AG09319 (cell line): ENCODE results near the gene PTRH1.

Experiments used
- DNase-seq: peaks from one replicate; pipeline ENCODE4 v3.0.0-alpha.2; 2010; ENCODE audit warnings: low read depth; ENCODE audit errors: extremely low read depth
- CTCF ChIP-seq: IDR thresholded peaks from 2 replicates; pipeline ENCODE4 v1.5.1; 2011; ENCODE audit warnings: low read depth, mild to moderate bottlenecking, inconsistent platforms, low read length, moderate library complexity

PTRH1 gene

GRCh38 chr9:127756233-127756632, 40.8 kb upstream of the PTRH1 start:
- no peak for TF ChIP-seq CTCF
- no peak for DNase-seq

- DNase-seq, result no peak
- TF ChIP-seq CTCF, result no peak
Observed at GRCh38 chr9:127755061-127756060, 39.9 kb upstream of the PTRH1 start.

- DNase-seq, result no peak
- no peak for TF ChIP-seq CTCF
Observed at GRCh38 chr9:127754099-127755060, 38.9 kb upstream of the PTRH1 start.

- TF ChIP-seq CTCF, result no peak
- no peak for DNase-seq
Observed at GRCh38 chr9:127753622-127754021, 38.2 kb upstream of the PTRH1 start.

- no peak for DNase-seq
- TF ChIP-seq CTCF, result no peak
Observed at GRCh38 chr9:127753148-127753547, 37.7 kb upstream of the PTRH1 start.

- no peak for TF ChIP-seq CTCF
- DNase-seq, result no peak
Observed at GRCh38 chr9:127751269-127752054, 36.0 kb upstream of the PTRH1 start.
